Measurements from ENCODE around the gene MRGPRD.

MRGPRD gene

DNA sequence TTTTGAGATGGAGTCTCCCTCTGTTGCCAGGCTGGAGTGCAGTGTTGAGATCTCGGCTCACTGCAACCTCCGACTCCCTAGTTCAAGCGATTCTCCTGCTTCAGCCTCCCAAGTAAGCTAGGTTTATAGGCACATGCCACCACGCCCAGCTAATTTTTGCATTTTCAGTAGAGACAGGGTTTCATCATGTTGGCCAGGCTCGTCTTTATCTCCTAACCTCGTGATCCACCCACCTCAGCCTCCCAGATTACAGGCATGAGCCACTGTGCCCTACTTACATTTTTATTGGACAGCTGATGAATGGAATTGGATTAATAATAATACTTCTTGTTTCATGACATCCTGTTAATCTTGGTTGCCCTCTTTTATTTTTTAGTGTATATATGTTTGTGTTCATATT is 3.0 kb upstream of the MRGPRD start:
- no peaks in the 10 kb centered on the region for H3K27me3 ChIP-seq (ENCODE audit: insufficient read depth, low read length, poor library complexity, severe bottlenecking)
- no peak overlapping the region for H3K4me3 ChIP-seq (ENCODE audit: low read length, poor library complexity, severe bottlenecking)
- H3K79me2 ChIP-seq (ENCODE audit: insufficient read depth, low read length): no peaks in the 10 kb centered on the region
- H3K36me3 ChIP-seq (ENCODE audit: insufficient read depth, low read length): no peaks in the 10 kb centered on the region
- H3K9ac ChIP-seq (ENCODE audit: low read depth, low read length, poor library complexity, severe bottlenecking): no peak overlapping the region
- H2AFZ ChIP-seq (ENCODE audit: low read length): no peak overlapping the region
- no peaks in the 10 kb centered on the region for H3F3A ChIP-seq (ENCODE audit: low read depth)
- no peak overlapping the region for H3K4me2 ChIP-seq (ENCODE audit: low read depth, low read length, poor library complexity, severe bottlenecking)
- H3K9me2 ChIP-seq (replicated peaks; ENCODE audit: low read depth, low read length): no peaks in the 10 kb centered on the region
- H3K4me1 ChIP-seq (ENCODE audit: insufficient read depth, low read length, poor library complexity, severe bottlenecking): no peaks in the 10 kb centered on the region
- H4K20me1 ChIP-seq (ENCODE audit: insufficient read depth, low read length, poor library complexity, severe bottlenecking): no peaks in the 10 kb centered on the region
- 0 out of 2 replicates have a peak, but pooled peaks cover 4% of the 10 kb centered on the region for H3K9me3 ChIP-seq (ENCODE audit: insufficient read depth, low read depth, low read length)
- TF ChIP-seq EZH2phosphoT487 (IDR thresholded peaks at IDR 0.05; ENCODE audit: borderline replicate concordance): no peak
- TF ChIP-seq, protein P1, sequence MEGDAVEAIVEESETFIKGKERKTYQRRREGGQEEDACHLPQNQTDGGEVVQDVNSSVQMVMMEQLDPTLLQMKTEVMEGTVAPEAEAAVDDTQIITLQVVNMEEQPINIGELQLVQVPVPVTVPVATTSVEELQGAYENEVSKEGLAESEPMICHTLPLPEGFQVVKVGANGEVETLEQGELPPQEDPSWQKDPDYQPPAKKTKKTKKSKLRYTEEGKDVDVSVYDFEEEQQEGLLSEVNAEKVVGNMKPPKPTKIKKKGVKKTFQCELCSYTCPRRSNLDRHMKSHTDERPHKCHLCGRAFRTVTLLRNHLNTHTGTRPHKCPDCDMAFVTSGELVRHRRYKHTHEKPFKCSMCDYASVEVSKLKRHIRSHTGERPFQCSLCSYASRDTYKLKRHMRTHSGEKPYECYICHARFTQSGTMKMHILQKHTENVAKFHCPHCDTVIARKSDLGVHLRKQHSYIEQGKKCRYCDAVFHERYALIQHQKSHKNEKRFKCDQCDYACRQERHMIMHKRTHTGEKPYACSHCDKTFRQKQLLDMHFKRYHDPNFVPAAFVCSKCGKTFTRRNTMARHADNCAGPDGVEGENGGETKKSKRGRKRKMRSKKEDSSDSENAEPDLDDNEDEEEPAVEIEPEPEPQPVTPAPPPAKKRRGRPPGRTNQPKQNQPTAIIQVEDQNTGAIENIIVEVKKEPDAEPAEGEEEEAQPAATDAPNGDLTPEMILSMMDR (conservative IDR thresholded peaks at IDR 0.05; ENCODE audit: low read length): no peak

DNA sequence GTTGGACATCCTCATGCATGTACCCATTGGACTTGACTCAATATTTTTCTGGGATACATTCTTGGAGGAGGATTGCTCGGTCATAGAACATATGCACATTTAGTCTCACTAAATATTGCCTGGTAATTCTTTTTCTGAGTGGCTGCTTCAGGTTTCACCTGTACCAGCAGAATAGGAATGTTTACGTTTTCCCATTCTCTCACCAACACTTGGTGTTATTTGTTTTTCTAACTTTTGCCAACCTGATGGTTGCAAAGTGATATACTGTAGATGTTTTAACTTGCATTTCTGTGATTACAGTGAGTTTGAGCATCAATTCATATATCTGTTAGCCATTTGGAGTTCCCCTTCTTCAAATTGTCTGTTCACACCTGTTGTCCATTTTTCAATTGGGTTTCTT is 1.3 kb upstream of the MRGPRD start:
- Histone ChIP-seq H3K9me2 (replicated peaks; ENCODE audit: low read depth, low read length) (no peaks in the 10 kb centered on the region), H3K4me3 (ENCODE audit: low read length, poor library complexity, severe bottlenecking) (no peak overlapping the region), H3K4me1 (ENCODE audit: insufficient read depth, low read length, poor library complexity, severe bottlenecking) (no peaks in the 10 kb centered on the region), H3F3A (ENCODE audit: low read depth) (no peaks in the 10 kb centered on the region), H3K9ac (ENCODE audit: low read depth, low read length, poor library complexity, severe bottlenecking) (no peak overlapping the region), H3K9me3 (ENCODE audit: insufficient read depth, low read depth, low read length) (0 out of 2 replicates have a peak, but pooled peaks cover 4% of the 10 kb centered on the region), H4K20me1 (ENCODE audit: insufficient read depth, low read length, poor library complexity, severe bottlenecking) (no peaks in the 10 kb centered on the region), H2AFZ (ENCODE audit: low read length) (no peak overlapping the region), H3K4me2 (ENCODE audit: low read depth, low read length, poor library complexity, severe bottlenecking) (no peak overlapping the region), H3K79me2 (ENCODE audit: insufficient read depth, low read length) (no peaks in the 10 kb centered on the region), H3K27me3 (ENCODE audit: insufficient read depth, low read length, poor library complexity, severe bottlenecking) (no peaks in the 10 kb centered on the region), H3K36me3 (ENCODE audit: insufficient read depth, low read length) (no peaks in the 10 kb centered on the region)
- TF ChIP-seq EZH2phosphoT487 (IDR thresholded peaks at IDR 0.05; ENCODE audit: borderline replicate concordance): no peak
- TF ChIP-seq, protein P1 (conservative IDR thresholded peaks at IDR 0.05; ENCODE audit: low read length): no peak

DNA sequence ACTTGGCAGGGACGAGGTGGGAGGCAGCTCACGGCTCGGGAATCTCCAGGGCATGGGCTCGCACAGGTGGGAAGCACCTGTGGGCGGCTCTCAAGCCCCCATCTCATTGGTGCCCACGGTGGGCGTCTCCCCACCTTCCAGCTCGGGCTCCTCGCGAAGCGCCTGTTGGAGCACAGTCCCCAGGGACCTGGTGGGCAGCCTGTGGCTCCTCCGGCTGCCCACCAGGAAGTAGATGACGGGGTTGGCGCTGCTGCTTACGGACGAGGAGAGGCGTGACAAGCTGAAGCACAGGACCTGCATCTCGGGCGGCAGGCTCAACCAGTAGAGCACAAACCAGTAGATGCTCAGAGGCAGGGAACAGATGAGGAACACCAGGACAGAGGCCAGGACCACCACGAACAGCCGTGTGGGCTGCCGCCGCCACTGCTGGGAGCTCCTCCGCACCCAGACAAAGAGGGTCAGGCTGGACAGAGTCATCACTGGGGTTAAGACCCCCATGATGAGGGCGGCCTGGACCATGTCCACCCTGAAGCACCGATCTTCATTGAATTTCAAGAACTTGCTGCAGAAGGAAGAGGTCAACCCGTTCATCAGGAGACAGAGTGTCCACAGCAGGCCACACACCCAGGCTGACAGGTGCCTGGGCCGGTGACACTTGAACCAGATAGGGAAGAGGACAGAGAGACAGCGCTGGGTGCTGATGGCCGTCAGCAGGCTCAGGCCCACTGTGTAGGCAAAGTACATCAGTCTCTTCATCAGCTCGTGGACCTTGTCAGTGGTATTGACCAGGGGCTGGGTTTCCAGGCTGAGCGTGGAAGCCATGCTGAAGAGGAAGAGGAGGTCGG is 633 bp downstream of the MRGPRD start:
- H3K36me3 ChIP-seq (ENCODE audit: insufficient read depth, low read length): no peaks in the 10 kb centered on the region
- no peak overlapping the region for H3K9ac ChIP-seq (ENCODE audit: low read depth, low read length, poor library complexity, severe bottlenecking)
- TF ChIP-seq EZH2phosphoT487 (IDR thresholded peaks at IDR 0.05; ENCODE audit: borderline replicate concordance): no peak
- TF ChIP-seq, protein P1 (conservative IDR thresholded peaks at IDR 0.05; ENCODE audit: low read length): no peak
- H3K9me2 ChIP-seq (replicated peaks; ENCODE audit: low read depth, low read length): no peaks in the 10 kb centered on the region
- no peaks in the 10 kb centered on the region for H3K9me3 ChIP-seq (ENCODE audit: insufficient read depth, low read depth, low read length)
- H3K4me2 ChIP-seq (ENCODE audit: low read depth, low read length, poor library complexity, severe bottlenecking): no peak overlapping the region
- no peaks in the 10 kb centered on the region for H4K20me1 ChIP-seq (ENCODE audit: insufficient read depth, low read length, poor library complexity, severe bottlenecking)
- no peaks in the 10 kb centered on the region for H3K4me1 ChIP-seq (ENCODE audit: insufficient read depth, low read length, poor library complexity, severe bottlenecking)
- no peak overlapping the region for H3K4me3 ChIP-seq (ENCODE audit: low read length, poor library complexity, severe bottlenecking)
- H2AFZ ChIP-seq (ENCODE audit: low read length): no peak overlapping the region
- no peaks in the 10 kb centered on the region for H3F3A ChIP-seq (ENCODE audit: low read depth)
- H3K27me3 ChIP-seq (ENCODE audit: insufficient read depth, low read length, poor library complexity, severe bottlenecking): no peaks in the 10 kb centered on the region
- no peaks in the 10 kb centered on the region for H3K79me2 ChIP-seq (ENCODE audit: insufficient read depth, low read length)

Measured in Loucy (cell line).